GM12892 (cell line): ENCODE measurements around the gene HSPA14.

Experiments used
- POLR2A ChIP-seq: IDR thresholded peaks from 2 replicates; pipeline ENCODE4 v1.6.1; 2011; ENCODE audit warnings: low read depth, low read length, control low read depth
- POLR2AphosphoS5 ChIP-seq: IDR thresholded peaks from 2 replicates; pipeline ENCODE4 v1.6.1; 2011; ENCODE audit warnings: low read depth, low read length, control low read depth
- TAF1 ChIP-seq: IDR thresholded peaks from 2 replicates; pipeline ENCODE4 v1.6.1; 2011; ENCODE audit warnings: low read depth, mild to moderate bottlenecking, control low read depth, low read length, borderline replicate concordance

DNA sequence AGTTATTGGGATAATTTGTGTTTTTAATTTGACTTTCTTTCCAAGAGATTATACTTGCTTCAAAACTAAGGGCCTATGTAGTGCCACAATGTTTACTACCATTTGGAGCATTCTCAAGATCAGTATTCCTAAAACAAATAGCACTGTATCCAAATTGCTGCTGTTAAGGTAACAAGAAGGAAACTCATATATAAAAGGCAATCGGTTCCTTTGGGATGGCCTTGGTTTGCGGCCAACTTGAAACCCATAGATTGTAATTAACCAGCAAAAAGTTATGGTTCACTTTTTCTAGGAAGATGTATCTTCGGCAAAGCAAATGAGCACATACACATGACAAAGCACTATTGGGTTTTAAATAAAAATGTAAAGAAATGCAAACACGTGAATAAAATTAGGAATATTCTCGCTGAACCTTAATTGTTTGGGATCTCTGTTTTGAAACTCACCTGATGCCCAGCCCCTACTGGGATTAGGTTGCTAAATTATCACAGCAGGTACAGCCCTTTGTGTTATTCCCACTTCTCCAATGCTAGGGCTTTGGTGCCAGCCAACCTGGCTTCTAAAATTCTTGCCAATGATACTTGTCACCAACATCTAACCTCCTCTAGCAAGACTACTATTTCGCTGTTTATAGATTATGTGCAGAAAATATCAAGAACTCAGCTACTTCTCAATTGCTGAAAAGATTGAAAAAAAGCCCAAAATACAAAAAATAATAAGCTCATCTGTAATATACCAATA is 16.3 kb upstream of the HSPA14 start:
- TF ChIP-seq POLR2A (no peak), POLR2AphosphoS5 (no peak), TAF1 (no peak)
